ENCODE results near the gene EFL1.

Gene EFL1

GRCh38 chr15:82184776-82185175 lies 77.8 kb downstream of the EFL1 start:
- no peak for DNase-seq (ENCODE audit: low read depth, low spot score)
- no peak overlapping the region for H3K4me3 ChIP-seq (ENCODE audit: low read depth, low read length)
- in situ Hi-C loops (cut with HindIII; ENCODE audit: low sequenced_read_pairs), result no loop called here
- no peak for TF ChIP-seq CTCF (IDR thresholded peaks at IDR 0.05; ENCODE audit: low read depth, low read length)

DNA sequence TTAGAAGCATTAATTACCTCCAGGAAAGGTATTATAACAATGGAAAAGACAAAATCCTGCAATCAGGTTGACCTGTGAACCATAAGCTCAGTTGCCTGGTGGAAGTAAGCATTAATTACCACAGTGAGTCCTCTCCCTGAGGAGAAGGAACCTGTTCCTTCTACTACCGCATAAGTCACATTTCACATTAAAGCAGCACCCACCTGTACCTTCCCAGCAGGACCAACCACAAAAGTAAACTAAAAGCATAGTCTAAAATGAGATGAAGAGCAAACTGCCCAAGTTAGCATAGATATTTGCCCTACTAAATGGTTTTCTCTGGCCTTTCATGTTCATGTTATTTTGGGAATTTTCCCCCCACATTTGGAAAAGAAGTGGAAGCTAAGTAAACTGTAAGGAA lies 78.2 kb downstream of the EFL1 start:
- in situ Hi-C loops (cut with HindIII; ENCODE audit: low sequenced_read_pairs), result no loop called here
- no peak for DNase-seq (ENCODE audit: low read depth, low spot score)
- H3K4me3 ChIP-seq (ENCODE audit: low read depth, low read length), result no peak overlapping the region
- TF ChIP-seq CTCF (IDR thresholded peaks at IDR 0.05; ENCODE audit: low read depth, low read length), result no peak

GRCh38 chr15:82183121-82184031 lies 79.2 kb downstream of the EFL1 start:
- DNase-seq (ENCODE audit: low read depth, low spot score), result peak; percentile 95
- TF ChIP-seq CTCF (IDR thresholded peaks at IDR 0.05; ENCODE audit: low read depth, low read length), result no peak
- no peak overlapping the region for H3K4me3 ChIP-seq (ENCODE audit: low read depth, low read length)
- in situ Hi-C loops (cut with HindIII; ENCODE audit: low sequenced_read_pairs), result no loop called here

DNA sequence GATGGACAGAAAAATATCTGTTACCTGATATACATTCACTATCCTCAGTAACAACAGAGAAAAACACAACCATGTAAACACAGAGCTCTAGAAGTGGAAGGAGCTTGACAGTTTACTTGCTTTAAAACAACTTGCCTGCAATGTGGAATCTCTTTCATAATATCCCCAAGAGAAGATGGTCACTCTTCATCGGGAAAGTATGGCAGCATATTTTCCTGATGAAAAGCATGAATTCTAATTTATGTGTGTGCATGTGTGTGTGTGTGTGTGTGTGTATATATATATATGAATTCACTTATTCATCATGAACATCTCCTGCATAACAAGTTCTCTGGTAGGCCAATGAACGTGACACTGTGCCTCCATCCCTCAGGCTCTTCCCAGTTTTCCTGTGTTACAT lies 81.2 kb downstream of the EFL1 start:
- no peak for TF ChIP-seq CTCF (IDR thresholded peaks at IDR 0.05; ENCODE audit: low read depth, low read length)
- DNase-seq (ENCODE audit: low read depth, low spot score), result no peak
- H3K4me3 ChIP-seq (ENCODE audit: low read depth, low read length), result no peak overlapping the region
- in situ Hi-C loops (cut with HindIII; ENCODE audit: low sequenced_read_pairs), result no loop called here

DNA sequence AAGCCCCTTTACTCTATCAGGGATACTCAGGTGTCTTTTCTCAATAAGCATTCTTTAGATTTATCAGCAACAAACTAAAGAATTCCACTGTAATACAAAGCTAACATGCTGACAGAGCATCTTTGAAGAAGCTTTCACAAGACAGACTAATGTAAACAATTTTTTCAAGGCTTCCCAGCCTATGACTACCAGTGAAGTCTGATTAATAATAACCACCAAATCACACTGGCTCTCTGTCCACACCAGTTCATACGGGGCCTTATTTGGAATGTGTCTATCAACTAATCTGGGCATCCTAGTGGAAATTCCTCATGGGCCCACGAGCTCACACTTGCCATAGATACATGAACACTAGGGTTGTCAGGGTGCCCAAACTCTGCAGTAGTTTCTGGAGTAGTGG lies 84.5 kb downstream of the EFL1 start:
- TF ChIP-seq CTCF (IDR thresholded peaks at IDR 0.05; ENCODE audit: low read depth, low read length), result no peak
- in situ Hi-C loops (cut with HindIII; ENCODE audit: low sequenced_read_pairs), result no loop called here
- no peak overlapping the region for H3K4me3 ChIP-seq (ENCODE audit: low read depth, low read length)
- peak; percentile 80 for DNase-seq (ENCODE audit: low read depth, low spot score)

DNA sequence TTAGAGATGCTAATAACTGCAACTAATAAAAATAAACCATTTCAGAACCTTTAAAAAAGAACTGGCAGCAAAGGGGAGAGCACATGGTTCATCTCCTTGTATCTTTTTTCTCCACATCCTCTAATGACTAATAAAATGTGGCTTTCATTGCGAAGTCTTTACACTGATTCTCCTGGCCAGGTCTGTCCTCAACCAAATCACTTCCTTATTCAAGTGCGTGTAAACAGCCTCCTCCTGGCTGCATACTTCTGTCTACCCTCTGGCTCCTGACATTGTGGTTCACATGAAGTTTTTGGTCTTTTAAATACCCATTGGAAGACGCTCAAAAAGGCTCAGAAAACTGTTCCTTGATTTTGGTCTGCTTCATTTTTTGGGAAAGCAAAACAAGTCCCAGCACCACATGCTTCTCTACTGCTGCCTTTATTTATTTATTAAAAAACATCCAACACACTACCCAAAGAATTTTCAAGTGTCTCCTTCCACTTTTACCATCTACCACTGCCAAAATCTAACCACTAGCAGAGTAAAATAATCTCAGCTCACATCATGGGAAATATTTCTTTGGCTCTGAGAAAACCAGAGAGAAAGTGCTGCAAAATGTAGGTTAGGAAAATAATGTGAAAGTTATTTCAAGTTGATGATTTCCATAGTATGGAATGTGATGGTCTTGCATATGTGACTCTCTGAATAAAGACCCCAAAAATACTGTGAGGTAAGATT lies 85.1 kb downstream of the EFL1 start:
- H3K4me3 ChIP-seq (ENCODE audit: low read depth, low read length), result no peak overlapping the region
- in situ Hi-C loops (cut with HindIII; ENCODE audit: low sequenced_read_pairs), result no loop called here
- no peak for TF ChIP-seq CTCF (IDR thresholded peaks at IDR 0.05; ENCODE audit: low read depth, low read length)
- DNase-seq (ENCODE audit: low read depth, low spot score), result peak; percentile 77

Measured in astrocyte of the spinal cord (primary cell).